Loucy (cell line): ENCODE results near the gene USP17L15.
"Not testable (repeated sequence)": the region's sequence is repeated elsewhere in the genome, so short reads cannot be mapped to it uniquely, and the experiment has no call there.

Experiments
- H2AFZ ChIP-seq: fragments of 200-600 bp; sonication (generic); 2 replicates; pipeline ENCODE4 v1.6.0; 2016; ENCODE audit warnings: antibody characterized with exemption, mild to moderate bottlenecking, low read length, moderate library complexity
- H3F3A ChIP-seq: fragments of 200-600 bp; 2 replicates; pipeline ENCODE4 v1.6.0; 2016; ENCODE audit warnings: antibody characterized with exemption, low read depth, mild to moderate bottlenecking
- H3K27me3 ChIP-seq: fragments of 200-600 bp; sonication (generic); 2 replicates; pipeline ENCODE4 v1.6.1; 2014; ENCODE audit warnings: low read length, mild to moderate bottlenecking; ENCODE audit not compliant: insufficient read depth, poor library complexity, severe bottlenecking
- H3K36me3 ChIP-seq: fragments of 200-600 bp; sonication (generic); 2 replicates; pipeline ENCODE4 v1.6.1; 2016; ENCODE audit warnings: low read length; ENCODE audit not compliant: insufficient read depth
- H3K4me1 ChIP-seq: fragments of 200-600 bp; sonication (generic); 2 replicates; pipeline ENCODE4 v1.5.1; 2014; ENCODE audit warnings: low read length, mild to moderate bottlenecking; ENCODE audit not compliant: insufficient read depth, poor library complexity, severe bottlenecking
- H3K4me2 ChIP-seq: fragments of 200-600 bp; sonication (generic); 2 replicates; pipeline ENCODE4 v1.6.0; 2014; ENCODE audit warnings: antibody characterized with exemption, low read length, low read depth, mild to moderate bottlenecking; ENCODE audit not compliant: poor library complexity, severe bottlenecking
- H3K4me3 ChIP-seq: fragments of 200-600 bp; sonication (generic); 2 replicates; pipeline ENCODE4 v1.5.1; 2014; ENCODE audit warnings: low read length, mild to moderate bottlenecking, mixed read lengths; ENCODE audit not compliant: poor library complexity, severe bottlenecking
- H3K79me2 ChIP-seq: fragments of 200-600 bp; sonication (generic); 2 replicates; pipeline ENCODE4 v1.6.1; 2014; ENCODE audit warnings: low read length; ENCODE audit not compliant: insufficient read depth
- H3K9ac ChIP-seq: fragments of 200-600 bp; sonication (generic); 2 replicates; pipeline ENCODE4 v1.6.0; 2014; ENCODE audit warnings: mild to moderate bottlenecking, low read depth, low read length, moderate library complexity; ENCODE audit not compliant: poor library complexity, severe bottlenecking
- H3K9me2 ChIP-seq: fragments of 200-600 bp; sonication (generic); replicated peaks from 2 replicates; pipeline ENCODE4 v1.6.1; 2016; ENCODE audit warnings: low read depth, low read length, mixed read lengths
- H3K9me3 ChIP-seq: fragments of 200-600 bp; sonication (generic); 2 replicates; pipeline ENCODE4 v1.6.1; 2014; ENCODE audit warnings: mild to moderate bottlenecking, antibody characterized with exemption, low read length, low read depth; ENCODE audit not compliant: insufficient read depth
- H4K20me1 ChIP-seq: fragments of 200-600 bp; sonication (generic); 2 replicates; pipeline ENCODE4 v1.6.0; 2014; ENCODE audit warnings: antibody characterized with exemption, low read length, mild to moderate bottlenecking; ENCODE audit not compliant: insufficient read depth, poor library complexity, severe bottlenecking

USP17L15 gene

GRCh38 chr4:9238461-9238860 is 4.3 kb downstream of the USP17L15 start:
- H3K4me2 ChIP-seq, H3K4me3 ChIP-seq, H3K79me2 ChIP-seq, H3K36me3 ChIP-seq, H3K4me1 ChIP-seq, H3K27me3 ChIP-seq, H3K9me2 ChIP-seq, H3K9ac ChIP-seq, H4K20me1 ChIP-seq, H3F3A ChIP-seq, H2AFZ ChIP-seq, H3K9me3 ChIP-seq: not testable (repeated sequence)

GRCh38 chr4:9243579-9243978 is 9.4 kb downstream of the USP17L15 start, which contains the start of gene USP17L17:
Gene USP17L17 (plus strand): TSS chr4:9243879. CDS start chr4:9243879, 0 bp downstream.
- H3K9me2 ChIP-seq, H3K36me3 ChIP-seq, H3K9me3 ChIP-seq, H3K9ac ChIP-seq, H3K79me2 ChIP-seq, H3K4me1 ChIP-seq, H3K4me2 ChIP-seq, H3F3A ChIP-seq, H2AFZ ChIP-seq, H3K27me3 ChIP-seq, H3K4me3 ChIP-seq, H4K20me1 ChIP-seq: not testable (repeated sequence)

GRCh38 chr4:9247953-9248680 is 13.9 kb downstream of the USP17L15 start, which contains the start of gene USP17L18:
Gene USP17L18 (plus strand): TSS chr4:9248630. CDS start chr4:9248630, 0 bp downstream.
- not testable (repeated sequence) for H3K36me3 ChIP-seq, H3K79me2 ChIP-seq, H3K27me3 ChIP-seq, H2AFZ ChIP-seq, H3K9me3 ChIP-seq, H4K20me1 ChIP-seq, H3K9me2 ChIP-seq, H3K9ac ChIP-seq, H3K4me1 ChIP-seq, H3K4me3 ChIP-seq, H3F3A ChIP-seq, H3K4me2 ChIP-seq

GRCh38 chr4:9253078-9253477 is 18.9 kb downstream of the USP17L15 start, which contains the start of gene USP17L19:
Gene USP17L19 (plus strand): TSS chr4:9253378. CDS start chr4:9253378, 0 bp downstream.
- H2AFZ ChIP-seq, H3K9ac ChIP-seq, H3K4me3 ChIP-seq, H4K20me1 ChIP-seq, H3K27me3 ChIP-seq, H3K4me1 ChIP-seq, H3F3A ChIP-seq, H3K9me2 ChIP-seq, H3K36me3 ChIP-seq, H3K79me2 ChIP-seq, H3K4me2 ChIP-seq, H3K9me3 ChIP-seq: not testable (repeated sequence)

- H3K4me1 ChIP-seq, H3K36me3 ChIP-seq, H3K4me2 ChIP-seq, H3K9me2 ChIP-seq, H3K79me2 ChIP-seq, H3F3A ChIP-seq, H2AFZ ChIP-seq, H3K4me3 ChIP-seq, H3K9me3 ChIP-seq, H3K27me3 ChIP-seq, H3K9ac ChIP-seq, H4K20me1 ChIP-seq: not testable (repeated sequence)
Measured at GRCh38 chr4:9257824-9258223, 23.6 kb downstream of the USP17L15 start, which contains the start of gene USP17L20. Gene USP17L20 (plus strand): TSS chr4:9258124. CDS start chr4:9258124, 0 bp downstream.

GRCh38 chr4:9262572-9262971 is 28.4 kb downstream of the USP17L15 start, which contains the start of gene USP17L21:
Gene USP17L21 (plus strand): TSS chr4:9262872. CDS start chr4:9262872, 0 bp downstream.
- H3K36me3 ChIP-seq, H3F3A ChIP-seq, H3K4me2 ChIP-seq, H2AFZ ChIP-seq, H4K20me1 ChIP-seq, H3K27me3 ChIP-seq, H3K4me3 ChIP-seq, H3K79me2 ChIP-seq, H3K9me3 ChIP-seq, H3K9ac ChIP-seq, H3K9me2 ChIP-seq, H3K4me1 ChIP-seq: not testable (repeated sequence)

- H2AFZ ChIP-seq, H3K36me3 ChIP-seq, H3K27me3 ChIP-seq, H3K4me3 ChIP-seq, H3K9me3 ChIP-seq, H3K9me2 ChIP-seq, H3K9ac ChIP-seq, H3K4me1 ChIP-seq, H3K4me2 ChIP-seq, H3F3A ChIP-seq, H4K20me1 ChIP-seq, H3K79me2 ChIP-seq: not testable (repeated sequence)
Measured at GRCh38 chr4:9267319-9267718, 33.1 kb downstream of the USP17L15 start, which contains the start of gene USP17L22. Gene USP17L22 (plus strand): TSS chr4:9267619. CDS start chr4:9267619, 0 bp downstream.
